ENCODE results near the gene ZFYVE26.
"Not testable (repeated sequence)": the region's sequence is repeated elsewhere in the genome, so short reads cannot be mapped to it uniquely, and the experiment has no call there.

The ZFYVE26 gene

DNA sequence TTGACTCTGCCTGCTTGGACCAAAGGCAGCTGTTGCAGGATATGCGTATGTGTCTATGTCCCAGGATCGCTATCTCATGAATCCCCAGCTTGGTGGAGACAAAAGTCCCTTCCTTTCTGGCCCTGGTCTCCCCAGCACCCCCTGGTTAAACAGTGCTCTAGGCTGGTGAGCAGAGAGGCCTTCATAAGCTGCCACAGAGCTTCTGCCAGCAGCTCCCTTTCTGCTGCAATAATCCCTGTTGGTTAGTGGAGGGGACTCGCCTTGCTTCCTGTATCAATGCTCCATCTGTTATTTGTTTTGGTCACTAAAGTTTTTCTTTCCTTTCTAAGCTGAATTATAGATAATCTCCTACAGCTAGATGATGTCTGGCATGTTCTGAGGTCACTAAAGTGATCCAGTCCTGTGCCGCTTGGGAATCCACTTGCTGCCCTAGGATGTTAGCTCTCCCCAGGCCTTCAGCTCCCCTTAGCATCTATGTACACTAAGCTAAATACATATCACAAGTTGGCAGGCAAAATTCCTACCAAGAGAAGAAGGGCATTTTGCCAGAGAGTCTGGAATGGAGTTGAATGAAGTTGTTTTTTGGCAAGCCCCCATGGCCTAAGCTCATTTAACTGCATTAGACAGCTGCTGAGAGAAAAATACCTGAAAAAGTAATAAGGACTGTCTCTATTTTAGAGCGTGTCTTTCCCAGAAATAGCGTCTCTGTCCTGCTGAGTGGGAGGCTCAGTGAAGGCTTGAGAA is 66.9 kb downstream of the ZFYVE26 start:
- DNase-seq: no peak

- no peak for DNase-seq
These were observed 68.1 kb downstream of the ZFYVE26 start for GRCh38 chr14:67748312-67748711.

DNA sequence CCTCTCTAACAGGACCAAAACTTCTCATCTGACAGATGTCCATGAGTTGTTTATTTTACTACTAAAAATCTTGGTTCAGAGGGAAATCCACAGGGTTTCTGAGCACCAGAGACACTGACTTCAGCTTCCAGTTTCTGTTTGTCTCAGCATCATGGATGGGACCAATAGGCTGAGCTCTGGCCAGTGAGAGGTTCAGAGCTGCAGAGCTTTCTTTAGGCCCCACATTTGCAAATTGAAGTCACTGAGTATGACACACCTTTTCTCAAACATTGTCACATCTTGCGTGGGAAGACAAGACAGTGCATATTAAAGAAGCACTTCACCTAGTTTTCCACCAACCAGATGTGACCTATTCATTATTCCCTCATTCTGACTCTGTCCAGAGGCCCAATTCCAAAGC is 69.5 kb downstream of the ZFYVE26 start:
- DNase-seq: no peak

GRCh38 chr14:67744046-67744445 is 72.3 kb downstream of the ZFYVE26 start:
- DNase-seq: no peak

DNA sequence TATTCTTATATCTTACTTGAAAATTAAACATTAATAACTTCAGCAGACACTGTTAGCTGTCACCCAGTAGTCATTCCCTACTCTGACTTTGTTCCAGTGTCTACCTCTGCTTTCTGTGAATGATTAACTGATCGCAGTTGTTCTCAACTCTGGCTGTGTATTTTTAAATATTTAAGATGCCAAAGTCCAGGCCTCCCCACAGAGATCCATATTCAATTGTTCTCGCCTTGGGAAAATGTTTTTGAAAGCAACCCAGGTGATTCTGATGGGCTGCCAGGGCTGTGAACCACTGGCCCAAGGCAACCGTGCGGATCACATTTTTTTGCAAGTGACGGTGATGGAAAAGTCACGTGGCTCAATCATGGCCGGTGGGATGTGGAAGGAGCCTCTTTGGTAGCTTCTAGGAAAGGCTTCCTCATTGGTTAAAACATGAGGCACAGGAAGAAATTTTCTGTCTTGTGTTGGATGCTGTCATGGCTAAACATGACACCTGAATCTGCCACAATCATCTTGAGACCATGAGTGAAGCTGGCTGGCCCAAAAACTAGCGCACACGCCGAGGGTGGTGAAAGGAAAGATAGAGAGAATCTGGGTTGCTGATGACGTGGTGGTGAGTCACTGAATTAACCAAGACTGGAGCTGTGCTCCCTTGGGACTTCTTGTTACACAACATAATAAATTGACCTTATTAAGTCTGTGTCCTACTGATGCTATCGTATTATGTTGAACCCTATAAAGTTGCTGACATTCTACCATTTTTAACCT is 77.5 kb downstream of the ZFYVE26 start:
- DNase-seq: no peak

GRCh38 chr14:67736771-67737170 is 79.6 kb downstream of the ZFYVE26 start:
- DNase-seq: no peak

- DNase-seq: no peak
These were observed 80.8 kb downstream of the ZFYVE26 start for GRCh38 chr14:67735336-67736147.

DNA sequence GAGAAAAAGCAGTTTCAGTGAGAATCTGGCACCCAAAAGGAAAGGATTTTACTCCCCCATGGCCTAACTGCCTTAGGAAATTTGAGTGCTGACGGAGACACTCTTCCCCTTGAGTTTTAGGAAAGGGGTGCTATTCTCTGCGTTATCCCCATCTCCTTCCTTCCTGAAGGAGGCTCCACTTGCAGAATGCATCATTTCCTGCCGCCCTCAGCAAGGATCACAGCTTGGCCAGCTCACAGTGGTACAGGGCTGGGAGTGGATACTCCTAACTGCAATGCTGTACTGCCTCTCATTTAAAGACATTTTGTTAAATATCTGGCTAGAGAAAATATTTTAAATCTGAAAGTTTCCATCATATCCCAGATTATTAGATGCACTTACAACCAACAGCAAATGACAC is 81.7 kb downstream of the ZFYVE26 start:
- DNase-seq: no peak

GRCh38 chr14:67733616-67734015 is 82.8 kb downstream of the ZFYVE26 start:
- no peak for DNase-seq

- DNase-seq: no peak
These were observed 87.1 kb downstream of the ZFYVE26 start for GRCh38 chr14:67729072-67729885.

GRCh38 chr14:67728258-67728657 is 88.1 kb downstream of the ZFYVE26 start:
- no peak for DNase-seq

DNA sequence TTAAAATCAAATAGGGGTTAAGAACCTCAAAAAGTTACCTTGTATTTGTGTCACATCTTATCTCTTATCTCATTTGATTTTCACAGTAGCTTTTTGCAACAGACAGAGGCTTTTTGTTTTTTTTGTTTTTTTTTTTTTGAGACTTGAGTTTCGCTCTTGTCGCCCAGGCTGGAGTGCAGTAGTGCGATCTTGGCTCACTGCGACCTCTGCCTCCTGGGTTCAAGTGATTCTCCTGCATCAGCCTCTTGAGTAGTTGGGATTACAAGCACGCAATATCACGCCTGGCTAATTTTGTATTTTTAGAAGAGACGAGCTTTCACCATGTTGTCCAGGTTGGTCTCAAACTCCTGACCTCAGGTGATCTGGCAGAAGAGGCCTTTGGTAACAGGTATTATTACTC is 89.0 kb downstream of the ZFYVE26 start:
- no peak for DNase-seq

DNA sequence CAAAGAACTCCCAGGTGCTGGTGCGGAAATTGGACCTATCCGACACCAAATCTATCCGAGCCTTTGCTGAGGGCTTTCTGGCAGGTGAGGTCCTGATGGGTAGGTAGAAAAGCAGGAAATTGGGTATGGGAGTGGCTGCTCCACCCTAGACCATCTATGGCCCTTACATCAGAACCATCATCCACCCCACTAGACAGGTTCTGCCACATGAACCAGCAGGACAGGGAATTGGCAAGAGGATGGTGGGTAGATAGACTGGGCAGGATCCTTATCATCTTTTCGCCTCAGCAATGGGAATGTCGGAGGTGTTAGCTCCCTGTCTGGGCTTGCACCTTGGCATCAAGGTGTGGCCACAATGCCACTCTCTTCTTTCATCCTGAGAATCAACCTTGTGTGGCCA is 91.2 kb downstream of the ZFYVE26 start:
- no peak for DNase-seq

DNA sequence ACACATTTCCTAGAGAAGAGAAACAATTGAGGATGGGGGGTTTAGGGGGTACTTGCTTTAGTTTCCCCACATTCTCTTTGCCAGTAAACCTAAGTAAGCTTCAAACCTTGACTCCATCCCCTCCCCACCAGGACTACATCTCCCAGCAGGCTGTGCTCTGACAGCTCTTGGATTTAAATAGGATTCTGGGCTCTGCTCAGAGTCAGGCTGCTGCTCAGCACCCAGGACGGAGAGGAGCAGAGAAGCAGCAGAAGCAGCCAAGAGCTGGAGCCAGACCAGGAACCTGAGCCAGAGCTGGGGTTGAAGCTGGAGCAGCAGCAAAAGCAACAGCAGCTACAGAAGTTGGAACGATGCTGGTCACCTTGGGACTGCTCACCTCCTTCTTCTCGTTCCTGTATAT is 94.1 kb downstream of the ZFYVE26 start:
- DNase-seq: no peak

DNA sequence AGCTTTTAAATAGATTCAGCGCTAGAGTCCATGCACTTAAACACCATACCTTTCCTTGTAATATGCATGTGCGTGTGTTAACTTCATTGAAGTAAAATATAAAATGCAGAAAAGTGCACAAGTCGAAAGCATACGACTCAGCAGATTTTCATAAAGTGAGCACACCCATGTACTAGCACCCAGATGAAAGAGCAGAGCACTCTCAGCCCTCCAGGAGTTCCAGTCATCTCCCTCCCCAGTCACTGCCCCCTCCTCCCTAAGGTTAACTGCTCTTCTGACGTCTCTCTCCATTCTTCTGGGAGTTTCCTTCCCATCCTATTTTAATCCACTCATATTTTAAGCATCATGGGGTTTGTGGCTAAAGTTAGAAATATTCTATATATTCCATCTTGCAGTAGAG is 94.5 kb downstream of the ZFYVE26 start:
- DNase-seq: no peak

DNA sequence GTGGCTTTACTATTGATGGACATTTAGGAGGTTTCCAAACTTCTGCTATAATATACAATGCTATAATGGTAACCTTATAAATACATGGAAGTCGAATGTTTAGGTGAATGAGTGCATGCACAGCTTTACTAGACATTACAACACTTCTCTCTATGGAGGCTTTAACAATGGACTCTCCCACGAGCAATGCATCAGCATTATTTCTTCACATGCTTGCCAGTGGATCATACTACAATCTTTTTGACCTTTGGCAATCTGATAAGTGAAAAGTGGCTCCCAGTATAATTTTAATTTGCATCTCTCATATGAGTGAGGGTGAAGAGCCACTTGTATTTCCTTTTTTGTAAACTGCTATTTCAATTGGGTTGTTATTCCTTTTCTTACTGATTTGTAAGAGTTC is 96.5 kb downstream of the ZFYVE26 start:
- no peak for DNase-seq

GRCh38 chr14:67719385-67719784 is 97.0 kb downstream of the ZFYVE26 start:
- not testable (repeated sequence) for DNase-seq

DNA sequence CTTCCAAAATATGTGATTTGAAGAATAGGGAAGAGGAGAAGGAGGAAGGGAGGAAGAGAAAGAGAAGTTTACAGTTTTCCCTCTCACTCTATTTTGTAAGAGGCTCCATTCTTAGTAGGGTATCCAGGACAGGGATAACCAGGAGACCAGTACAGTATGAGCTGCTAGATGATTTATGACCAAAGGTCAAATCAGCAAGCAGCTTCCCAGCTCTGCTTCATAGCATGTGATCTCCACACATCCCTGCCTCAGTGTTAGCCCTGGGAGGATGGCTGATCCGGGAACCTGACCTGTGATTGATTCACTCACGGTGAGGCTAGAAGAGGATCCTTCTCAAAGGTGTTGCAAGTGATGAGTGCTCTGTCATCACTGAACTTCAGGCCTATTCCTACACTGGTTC is 98.1 kb downstream of the ZFYVE26 start:
- DNase-seq: no peak

DNA sequence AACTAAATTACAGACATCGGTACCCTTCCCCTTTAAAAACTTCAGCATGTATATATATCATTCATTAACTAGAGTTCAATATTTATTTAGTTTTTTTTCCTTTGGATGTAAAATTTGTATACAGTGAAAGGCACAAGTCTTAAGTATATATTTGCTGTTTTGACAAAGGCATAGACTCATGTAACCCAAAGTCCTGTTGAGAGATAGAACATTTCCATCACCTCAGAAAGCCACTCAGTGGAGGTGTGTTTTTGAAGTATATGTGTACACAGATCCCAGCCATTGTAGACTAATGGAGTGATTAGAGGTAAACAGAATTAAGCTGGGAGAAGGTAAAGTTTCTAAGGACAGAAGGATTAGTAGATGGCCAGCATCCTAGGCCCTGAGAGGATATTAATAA is 99.3 kb downstream of the ZFYVE26 start:
- DNase-seq: no peak

- no peak for DNase-seq
These were observed 106.2 kb downstream of the ZFYVE26 start for GRCh38 chr14:67710209-67710608.

GRCh38 chr14:67709796-67710195 is 106.6 kb downstream of the ZFYVE26 start:
- DNase-seq: not testable (repeated sequence)

GRCh38 chr14:67709346-67709745 is 107.0 kb downstream of the ZFYVE26 start:
- not testable (repeated sequence) for DNase-seq

DNA sequence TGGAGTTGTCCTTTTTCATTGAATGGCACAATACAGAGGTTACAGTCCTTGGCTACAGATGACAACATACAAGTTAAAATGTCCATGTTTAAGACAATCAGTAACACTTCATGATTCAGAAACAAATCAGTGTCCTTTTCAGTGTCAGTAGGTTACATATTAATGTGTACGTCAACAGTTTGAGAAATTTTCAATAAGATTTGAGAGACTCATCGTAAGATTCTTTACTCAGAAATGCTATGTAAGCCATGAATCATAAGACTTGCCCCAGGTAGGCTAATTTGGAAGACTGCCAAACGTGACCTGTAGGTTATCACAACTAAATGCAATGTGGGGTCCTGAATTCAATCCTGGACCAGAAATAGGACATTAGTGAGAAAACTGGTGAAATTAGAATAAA is 111.2 kb downstream of the ZFYVE26 start:
- no peak for DNase-seq
